ENCODE data around the gene EIF5B.

DNA sequence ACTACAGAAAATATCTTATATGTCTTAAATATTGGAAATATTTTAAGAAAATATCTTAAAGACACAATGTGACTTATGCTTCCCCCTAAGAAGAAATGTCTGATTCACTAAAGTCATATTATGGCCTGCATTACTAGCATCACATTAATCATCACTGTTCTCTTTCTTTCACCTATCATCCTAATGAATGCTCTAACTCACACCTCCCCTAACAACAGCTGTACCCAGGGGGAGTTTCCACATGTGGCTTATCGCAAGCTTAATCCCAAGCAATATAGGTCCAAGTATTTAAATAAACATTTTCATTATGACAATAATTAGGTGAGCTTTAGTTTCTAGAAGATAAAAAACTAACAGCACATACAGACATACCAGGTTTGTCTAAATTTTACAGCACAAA lies 113.0 kb downstream of the EIF5B start:
- TF ChIP-seq BHLHE40 (IDR thresholded peaks at IDR 0.05; ENCODE audit: borderline replicate concordance), result no peak
- no peak for TF ChIP-seq FOXM1 (IDR thresholded peaks at IDR 0.05; ENCODE audit: borderline replicate concordance)
- no peak for TF ChIP-seq SP1 (IDR thresholded peaks at IDR 0.05)
- TF ChIP-seq FOXA1 (IDR thresholded peaks at IDR 0.05), result no peak
- no peak for TF ChIP-seq NFRKB (IDR thresholded peaks at IDR 0.05)
- no peak for TF ChIP-seq ZNF384 (IDR thresholded peaks at IDR 0.05)
- no peak for TF ChIP-seq ELF4 (IDR thresholded peaks at IDR 0.05)
